Natural killer cell (primary cell): Measurements from ENCODE around the gene OXGR1. TPM values are rescaled to one million over a fixed set of nuclear protein-coding genes. Genes with fewer than 3 reads are reported as not detected.

ENCODE experiments used
- ATAC-seq, 3 donors: fragments of 150-1000 bp in 2 of 3; fragments of 200-7000 bp in 1 of 3; cut with Tn5 transposase; 1 replicate in 1 of 3; 2 replicates in 2 of 3; pipeline ENCODE4 v1.10.0; 2021; ENCODE audit warnings: mild to moderate bottlenecking in 2 of 3, moderate library complexity in 2 of 3
- DNase-seq, 2 donors: peaks; one replicate each; pipeline versions ENCODE4 v3.0.0 to v3.0.0-alpha.2; 2013 to 2021; ENCODE audit warnings: mixed read lengths in 1 of 2
- H3K27ac ChIP-seq: one replicate; pipeline ENCODE4 v1.5.1; 2013; ENCODE audit warnings: mild to moderate bottlenecking, low read length
- H3K27me3 ChIP-seq: one replicate; pipeline ENCODE4 v1.6.1; 2013; ENCODE audit warnings: low read length; ENCODE audit not compliant: control insufficient read depth, insufficient read depth
- H3K36me3 ChIP-seq: one replicate; pipeline ENCODE4 v1.6.1; 2013; ENCODE audit warnings: low read length; ENCODE audit not compliant: control insufficient read depth, insufficient read depth
- H3K4me1 ChIP-seq: one replicate; pipeline ENCODE4 v1.6.1; 2013; ENCODE audit warnings: low read length; ENCODE audit not compliant: control insufficient read depth, insufficient read depth
- H3K4me3 ChIP-seq: one replicate; pipeline ENCODE4 v1.5.1; 2013; ENCODE audit warnings: low read length
- H3K9me3 ChIP-seq: one replicate; pipeline ENCODE4 v1.6.1; 2013; ENCODE audit warnings: low read length; ENCODE audit not compliant: control insufficient read depth, insufficient read depth
- H3K27ac Mint-ChIP-seq, 2 donors: one replicate each; pipeline ENCODE4 v1.8.0; 2022; ENCODE audit warnings: mild to moderate bottlenecking in 2 of 2, mixed read lengths in 2 of 2, moderate library complexity in 1 of 2
- H3K27me3 Mint-ChIP-seq, 2 donors: one replicate each; pipeline ENCODE4 v1.8.0; 2022; ENCODE audit warnings: low read depth in 2 of 2, mixed read lengths in 2 of 2
- H3K36me3 Mint-ChIP-seq: one replicate; pipeline ENCODE4 v1.8.0; 2022; ENCODE audit warnings: mixed read lengths
- H3K4me1 Mint-ChIP-seq, 2 donors: one replicate each; pipeline ENCODE4 v1.8.0; 2022; ENCODE audit warnings: mixed read lengths in 2 of 2
- H3K4me3 Mint-ChIP-seq: one replicate; pipeline ENCODE4 v1.8.0; 2022; ENCODE audit warnings: mild to moderate bottlenecking, moderate library complexity, mixed read lengths
- H3K9me3 Mint-ChIP-seq, 2 donors: one replicate each; pipeline ENCODE4 v1.8.0; 2022; ENCODE audit warnings: mixed read lengths in 2 of 2
- CTCF ChIP-seq: fragments of 200-600 bp; IDR thresholded peaks from one replicate; pipeline ENCODE4 v1.8.0; 2022; ENCODE audit warnings: antibody characterized with exemption
- WGBS: methylation state at CpG from one replicate; pipeline ENCODE4 v1.1.7; 2013; ENCODE audit warnings: missing lambda C conversion rate; ENCODE audit not compliant: insufficient coverage; 5-methylcytosine and 5-hydroxymethylcytosine counted together
- intact Hi-C: fragments of 100-400 bp; cut with micrococcal nuclease; formaldehyde crosslinking; loops from one replicate; pipeline ENCODE4 v1.14.2; 2022
- total RNA-seq, 4 donors: library from RNA; stranded (reverse); fragments of 120-200 nt in 1 of 4; gene quantifications; one replicate each; pipeline versions ENCODE4 v1.2.3 to v1.2.4, GENCODE V29; 2013 to 2022

OXGR1 gene
- total RNA-seq, 3 donors from 2014 or later (not counting 1 experiment from before 2014, with no cell fraction given) = not detected

GRCh38 chr13:97015661-97016350 is 21.5 kb upstream of the OXGR1 start:
- Mint-ChIP-seq H3K27ac (no peak overlapping the region), H3K4me3 (no peak overlapping the region), H3K36me3 (no peaks in the 10 kb centered on the region), H3K9me3 (no peaks in the 10 kb centered on the region), H3K27me3 (peaks cover 23 to 41% of the 10 kb centered on the region in 2 donors), H3K4me1 (peaks cover 0 to 5% of the 10 kb centered on the region in 2 donors)
- TF ChIP-seq CTCF = no peak
- Histone ChIP-seq H3K4me1 (no peaks in the 10 kb centered on the region), H3K4me3 (no peak overlapping the region), H3K27ac (no peak overlapping the region), H3K9me3 (no peaks in the 10 kb centered on the region), H3K27me3 (peaks cover 4% of the 10 kb centered on the region), H3K36me3 (no peaks in the 10 kb centered on the region)
- ATAC-seq (no peak), DNase-seq (peak in 1 of 2 donors; percentile 57)
- 30% methylated on average over 3 of the region's 5 CpGs for WGBS
- intact Hi-C loops = no loop called here

GRCh38 chr13:97012251-97013048 is 18.2 kb upstream of the OXGR1 start:
- ATAC-seq (no peak), DNase-seq (no peak)
- Mint-ChIP-seq H3K36me3 (no peaks in the 10 kb centered on the region), H3K4me1 (no peaks in the 10 kb centered on the region), H3K9me3 (no peaks in the 10 kb centered on the region), H3K27ac (no peak overlapping the region), H3K4me3 (no peak overlapping the region), H3K27me3 (peaks cover 15 to 34% of the 10 kb centered on the region in 2 donors)
- Histone ChIP-seq H3K36me3 (no peaks in the 10 kb centered on the region), H3K4me3 (no peak overlapping the region), H3K4me1 (no peaks in the 10 kb centered on the region), H3K9me3 (no peaks in the 10 kb centered on the region), H3K27ac (no peak overlapping the region), H3K27me3 (no peaks in the 10 kb centered on the region)
- intact Hi-C loops = no loop called here
- no peak for TF ChIP-seq CTCF
- WGBS = 80% methylated on average over 7 of the region's 7 CpGs

- 80% methylated on average over 5 of the region's 5 CpGs for WGBS
- Mint-ChIP-seq H3K27me3 (peaks cover 15 to 34% of the 10 kb centered on the region in 2 donors), H3K27ac (no peak overlapping the region), H3K36me3 (no peaks in the 10 kb centered on the region), H3K4me3 (no peak overlapping the region), H3K4me1 (no peaks in the 10 kb centered on the region), H3K9me3 (no peaks in the 10 kb centered on the region)
- no peak overlapping the region for H3K27ac ChIP-seq
- no peak overlapping the region for H3K4me3 ChIP-seq
- ATAC-seq = no peak
- no peaks in the 10 kb centered on the region for H3K4me1 ChIP-seq
- H3K27me3 ChIP-seq = no peaks in the 10 kb centered on the region
- TF ChIP-seq CTCF = no peak
- no peak for DNase-seq
- no peaks in the 10 kb centered on the region for H3K36me3 ChIP-seq
- intact Hi-C loops = no loop called here
- no peaks in the 10 kb centered on the region for H3K9me3 ChIP-seq
Measured at GRCh38 chr13:97011446-97012131, 17.3 kb upstream of the OXGR1 start.
